ENCODE results near the gene ENPEP.
"Not testable (repeated sequence)": the region's sequence is repeated elsewhere in the genome, so short reads cannot be mapped to it uniquely, and the experiment has no call there.

ENPEP gene

GRCh38 chr4:110527156-110527555, 51.2 kb downstream of the ENPEP start:
- peak in 1 of 2 experiments; percentile 28 for DNase-seq

GRCh38 chr4:110532901-110533589, 57.1 kb downstream of the ENPEP start:
- no peak for DNase-seq

- no peak for DNase-seq
Observed at GRCh38 chr4:110533590-110533910, 57.6 kb downstream of the ENPEP start.

GRCh38 chr4:110533940-110534339, 58.0 kb downstream of the ENPEP start:
- no peak for DNase-seq

DNA sequence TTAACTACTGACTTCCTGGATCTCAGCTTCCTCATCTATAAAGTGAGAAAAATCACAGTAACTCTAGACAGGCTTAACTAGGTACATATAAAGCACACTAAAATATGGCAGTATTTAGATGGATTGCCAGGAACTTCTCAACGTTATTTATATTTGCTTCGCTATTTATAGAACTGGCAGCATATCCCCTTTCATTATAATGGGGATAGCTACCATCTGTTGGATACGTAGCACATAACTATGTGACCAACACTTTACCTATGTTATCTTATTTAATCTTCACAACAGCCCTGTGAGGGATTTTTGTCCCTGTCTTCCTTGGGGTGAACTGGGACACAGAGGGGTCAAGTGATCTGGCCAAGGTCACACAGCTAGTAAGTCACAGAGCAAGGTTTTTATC, 64.6 kb downstream of the ENPEP start:
- DNase-seq = no peak

- DNase-seq = no peak
Observed at GRCh38 chr4:110540982-110541451, 65.1 kb downstream of the ENPEP start.

DNA sequence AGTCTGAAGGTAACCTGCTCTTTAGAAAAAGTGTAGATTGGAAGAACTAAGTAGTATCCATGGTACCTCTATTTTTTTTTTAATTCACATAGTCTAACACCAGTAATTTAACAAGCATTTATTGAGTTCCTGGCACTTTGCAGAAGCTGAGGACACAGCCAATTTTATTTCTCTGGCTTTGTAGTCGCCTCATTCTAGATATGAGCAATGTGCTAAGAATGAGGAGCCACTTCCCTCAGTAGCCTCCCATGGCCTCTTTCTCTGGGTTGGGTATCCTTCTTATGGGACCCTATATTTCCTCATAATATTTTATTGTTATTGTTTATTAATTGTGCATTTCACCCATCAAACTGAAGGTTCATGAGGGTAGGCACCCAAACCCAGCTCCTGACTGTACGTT, 67.6 kb downstream of the ENPEP start:
- no peak for DNase-seq

DNA sequence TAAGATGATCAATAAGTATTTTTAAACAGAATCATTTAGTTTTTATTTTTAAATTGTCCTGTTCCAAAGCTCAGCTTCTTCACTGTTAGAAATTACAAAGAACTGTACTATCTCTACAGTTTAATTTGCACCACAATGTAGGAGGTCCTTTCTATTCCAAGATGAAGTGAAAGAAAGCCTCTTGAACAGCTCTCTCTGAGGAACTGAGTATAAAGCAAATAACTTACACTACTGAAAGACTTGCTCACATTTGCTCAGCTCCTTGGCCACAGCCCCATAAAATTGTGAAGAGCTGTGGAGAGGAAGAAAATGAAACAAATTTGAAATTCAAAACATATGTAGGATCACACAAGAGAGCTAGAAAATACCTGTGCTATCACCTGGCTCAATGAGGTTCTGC, 68.6 kb downstream of the ENPEP start:
- no peak for DNase-seq

- DNase-seq = no peak
Observed at GRCh38 chr4:110550260-110550659, 74.3 kb downstream of the ENPEP start.

- no peak for DNase-seq
Observed at GRCh38 chr4:110553197-110553596, 77.2 kb downstream of the ENPEP start.

DNA sequence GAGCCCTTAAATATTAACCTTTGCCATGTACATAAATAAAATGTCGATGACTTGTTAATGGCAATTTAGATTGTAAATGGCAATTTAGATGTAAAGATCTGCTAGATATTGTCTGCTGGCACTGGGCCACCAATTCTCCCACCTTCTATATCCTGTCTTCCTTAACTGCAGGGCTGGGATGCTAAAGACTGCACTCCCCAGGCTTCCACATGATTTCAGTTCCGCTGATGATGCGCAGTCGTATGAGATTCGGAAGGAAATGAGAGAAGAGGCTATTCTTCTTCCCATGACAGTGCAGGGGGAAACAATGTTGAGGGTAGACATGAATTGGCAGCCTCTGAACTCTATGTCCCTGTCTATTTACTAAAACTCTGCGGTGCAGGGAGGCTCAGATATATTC, 91.3 kb downstream of the ENPEP start:
- DNase-seq = no peak

DNA sequence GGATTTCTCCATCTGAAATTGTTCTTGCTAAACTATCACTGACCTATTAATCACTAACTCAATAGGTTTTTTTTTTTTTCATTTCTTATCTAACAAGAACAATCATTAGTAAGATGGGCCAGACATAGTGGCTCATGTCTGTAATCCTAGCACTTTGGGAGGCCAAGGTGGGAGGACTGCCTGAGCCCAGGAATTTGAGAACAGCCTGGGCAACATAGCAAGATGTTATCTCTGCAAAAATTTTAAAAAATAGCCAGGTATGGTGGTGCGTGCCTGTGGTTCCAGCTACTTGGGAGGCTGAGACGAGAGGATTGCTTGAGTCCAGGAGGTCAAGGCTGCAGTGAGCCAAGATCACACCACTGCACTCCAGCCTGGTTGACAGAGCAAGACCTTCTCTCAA, 100.7 kb downstream of the ENPEP start:
- DNase-seq = not testable (repeated sequence)

DNA sequence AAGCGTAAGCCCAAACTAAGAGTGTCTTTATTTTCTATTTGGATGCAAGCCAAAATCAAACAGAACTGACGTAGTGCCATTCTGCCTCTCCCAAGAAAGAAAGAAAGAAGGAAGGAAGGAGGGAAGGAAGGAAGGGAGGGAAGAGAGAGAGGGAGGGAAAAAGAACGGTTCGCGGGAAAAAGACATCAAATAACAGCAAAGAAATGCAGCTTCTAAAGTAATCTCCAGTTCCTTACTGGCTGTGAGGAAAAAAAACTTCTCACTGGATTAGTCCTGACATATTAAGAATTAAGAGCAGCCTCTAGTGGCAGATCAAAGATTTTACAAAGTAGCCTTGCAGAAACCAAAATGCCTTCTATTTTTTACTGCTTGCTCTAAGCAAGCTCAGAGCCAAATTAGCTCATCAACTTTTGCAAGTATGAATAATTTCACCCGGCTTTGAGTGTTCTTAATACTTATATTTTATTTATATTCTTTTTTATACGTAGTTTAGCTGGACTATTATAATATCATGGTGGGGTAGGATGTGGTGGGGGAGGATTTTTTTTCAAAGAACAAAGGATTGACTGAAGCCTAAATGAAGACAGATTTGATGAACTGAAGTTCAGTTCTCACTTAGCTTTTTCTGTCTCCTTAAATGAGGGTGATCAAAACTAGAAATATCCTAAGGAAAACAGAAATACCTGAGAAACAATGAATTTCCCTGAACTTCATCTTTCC, 110.3 kb downstream of the ENPEP start:
- DNase-seq = no peak

DNA sequence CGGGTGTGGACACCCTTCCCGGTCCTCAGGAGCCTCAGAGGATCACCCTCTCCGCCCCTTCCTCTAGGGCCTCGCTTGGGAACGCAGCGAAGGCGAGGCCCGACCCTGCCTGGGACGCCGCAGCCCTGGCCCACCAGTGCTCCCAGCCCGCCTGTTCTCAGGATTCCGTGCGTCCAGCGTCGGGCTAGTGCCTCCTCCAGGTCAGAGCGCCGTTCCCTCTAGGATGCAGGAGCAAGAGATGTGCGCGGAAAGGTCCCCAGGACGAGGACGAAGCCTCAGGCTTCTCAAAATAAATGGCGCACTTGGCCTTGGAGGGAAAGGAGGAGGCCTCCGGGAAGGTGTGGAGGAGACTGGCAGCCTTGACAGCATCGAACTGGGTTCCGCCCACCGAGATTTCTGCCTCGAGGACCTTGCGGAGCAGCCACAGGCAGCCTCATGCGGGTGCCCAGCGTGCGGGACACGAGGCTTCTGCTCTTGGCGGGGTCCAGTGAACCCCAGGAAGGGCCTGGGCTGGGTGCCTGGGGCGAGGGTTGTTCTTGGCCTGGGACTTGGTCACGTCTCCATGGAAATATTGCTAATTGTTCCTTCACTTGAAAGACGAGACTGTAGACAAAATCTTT, 111.8 kb downstream of the ENPEP start:
- DNase-seq = no peak

- DNase-seq = no peak
Observed at GRCh38 chr4:110589297-110589696, 113.3 kb downstream of the ENPEP start.

DNA sequence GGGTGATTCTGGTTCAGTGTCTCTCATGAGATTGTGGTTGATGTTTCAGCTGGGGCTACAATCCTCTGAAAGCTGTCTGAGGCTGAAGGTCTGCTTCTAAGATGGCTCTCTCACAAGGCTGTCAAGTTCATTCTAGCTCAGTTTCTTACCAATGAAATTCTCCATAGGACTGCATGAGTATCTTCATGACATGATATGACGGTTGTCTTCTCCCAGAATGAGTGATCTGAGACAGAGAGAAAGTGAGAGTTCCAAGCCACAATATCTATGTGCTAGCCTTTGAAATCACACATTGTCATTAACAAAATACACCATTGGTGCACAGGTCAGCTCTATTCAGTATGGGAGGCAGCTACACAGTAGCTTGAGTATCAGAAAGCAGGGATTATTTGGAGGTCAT, 119.6 kb downstream of the ENPEP start:
- DNase-seq = no peak

DNA sequence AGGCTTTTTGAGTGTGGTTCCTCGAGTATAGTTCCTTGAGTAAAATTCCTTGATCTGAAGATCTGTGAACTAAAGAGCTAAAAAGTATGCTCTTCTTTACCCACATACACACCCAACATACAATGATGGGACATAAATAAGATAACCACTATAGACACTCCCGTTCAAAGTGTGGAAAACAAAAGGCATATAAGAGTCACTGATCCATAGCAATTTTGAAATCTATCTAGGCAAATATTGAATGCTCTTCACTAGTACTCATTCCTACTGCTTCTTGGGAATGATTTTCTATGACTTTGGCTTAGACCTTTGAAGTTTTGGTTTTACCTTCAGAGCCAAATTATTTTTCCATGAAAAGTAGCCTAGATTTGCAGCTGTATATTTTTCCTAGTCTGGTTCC, 120.5 kb downstream of the ENPEP start:
- no peak for DNase-seq

DNA sequence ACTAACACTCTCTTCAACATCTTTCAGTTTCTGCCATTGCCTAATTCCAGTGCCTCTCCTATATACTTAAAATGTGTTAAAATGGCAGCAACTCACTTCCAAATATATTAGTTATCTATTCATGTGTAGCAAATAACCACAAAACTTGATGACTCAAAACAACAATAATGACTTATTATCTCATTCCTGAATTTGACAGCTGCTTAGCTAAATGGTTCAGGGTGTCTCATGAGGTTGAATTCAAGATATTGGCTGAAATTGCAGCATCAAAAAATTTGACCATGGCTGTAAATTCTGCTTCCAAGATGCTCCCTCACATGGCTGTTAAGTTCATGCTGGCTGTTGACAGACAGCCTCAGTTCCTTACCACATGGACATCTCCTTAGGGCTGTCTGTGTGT, 121.6 kb downstream of the ENPEP start:
- no peak for DNase-seq

DNA sequence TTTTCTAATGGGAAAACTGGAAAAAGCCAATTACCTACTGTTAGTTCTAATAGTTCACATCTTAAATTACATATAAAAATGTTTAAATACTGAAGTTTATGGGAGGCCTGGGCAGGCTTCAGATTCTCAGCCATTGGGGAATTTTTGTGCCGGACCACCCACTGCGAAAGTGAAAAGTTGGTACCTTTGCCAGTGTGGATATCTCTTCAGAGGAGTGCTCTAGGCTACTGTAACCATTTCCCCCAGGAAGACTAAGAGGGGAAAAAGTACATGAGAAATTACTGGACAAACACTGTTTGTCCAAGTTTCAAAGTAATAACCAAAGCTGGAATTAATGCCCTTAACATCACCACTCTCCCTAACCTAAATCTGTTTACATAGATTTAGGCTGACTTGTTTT, 126.1 kb downstream of the ENPEP start:
- no peak for DNase-seq

DNA sequence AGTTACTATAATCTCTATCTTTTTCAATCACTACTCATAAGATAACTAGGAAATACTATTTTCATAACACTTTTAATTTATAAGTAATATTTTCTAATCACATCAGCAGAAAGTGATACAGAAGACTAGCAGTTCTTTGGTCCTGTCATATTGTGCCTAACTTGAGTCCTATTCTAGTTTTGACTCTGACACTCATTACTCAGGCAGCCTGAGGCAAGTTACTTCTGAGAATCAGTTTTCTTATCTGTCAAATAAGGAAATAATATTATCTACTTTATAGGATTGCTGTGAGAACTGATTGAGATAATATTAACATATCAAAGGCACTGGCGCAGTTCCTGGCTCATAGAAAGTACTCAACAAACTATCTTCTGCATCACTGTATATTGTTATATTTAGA, 129.1 kb downstream of the ENPEP start:
- DNase-seq = no peak

GRCh38 chr4:110609044-110609750, 133.2 kb downstream of the ENPEP start:
- no peak for DNase-seq

GRCh38 chr4:110610620-110610939, 134.6 kb downstream of the ENPEP start:
- DNase-seq = no peak

DNA sequence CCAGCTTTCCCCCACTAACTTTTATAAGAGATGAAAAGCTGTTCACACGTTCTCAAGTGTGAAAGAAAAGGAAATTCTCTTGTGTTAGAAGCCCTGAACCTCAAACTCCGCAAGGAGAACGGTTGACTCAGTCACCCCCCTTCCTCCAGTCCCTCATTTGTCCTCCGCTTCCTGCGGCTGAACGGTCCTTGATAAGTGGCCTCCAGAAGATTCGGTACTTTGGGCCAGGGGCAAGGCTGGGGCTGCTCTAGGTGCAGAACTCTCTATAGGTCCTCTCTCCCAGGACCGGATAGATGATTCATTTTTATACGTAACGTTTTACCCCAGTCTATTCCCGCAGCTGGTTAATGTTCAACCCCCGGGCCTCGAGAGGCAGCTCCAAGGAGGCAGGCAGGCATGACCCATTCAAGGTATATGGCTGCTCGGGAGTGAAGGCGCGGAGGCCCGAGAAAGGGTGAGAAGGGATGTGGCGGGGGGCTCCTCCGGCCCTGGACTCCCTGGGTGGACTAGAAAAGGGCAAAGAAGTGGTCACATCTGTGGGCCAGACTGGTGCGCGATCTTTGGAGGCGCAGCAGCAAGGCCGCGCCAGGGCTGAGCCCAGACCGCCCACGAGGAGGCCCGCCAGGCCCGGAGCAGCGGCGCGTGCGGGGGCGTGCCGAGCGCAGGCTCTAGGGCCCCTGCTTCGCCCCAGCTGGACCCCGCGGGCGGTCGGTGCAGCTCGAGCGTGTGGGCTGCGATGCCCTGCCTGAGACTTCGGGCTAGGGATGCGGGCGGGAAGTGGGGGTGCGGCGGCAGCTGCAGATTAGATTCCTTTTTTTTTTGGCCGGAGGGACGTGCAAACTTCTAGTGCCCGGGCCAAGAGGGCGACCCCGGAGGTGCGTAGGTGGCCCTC, 135.2 kb downstream of the ENPEP start:
- DNase-seq = no peak
